NCI-H128 (cell line): ENCODE results near the gene RBM25.
"Not testable (repeated sequence)": the region's sequence is repeated elsewhere in the genome, so short reads cannot be mapped to it uniquely, and the experiment has no call there.

Experiments used
- DNase-seq: peaks from one replicate; lab custom pipeline; 2025; ENCODE audit not compliant: unreplicated experiment; lab: John Stamatoyannopoulos, UW

Gene RBM25

DNA sequence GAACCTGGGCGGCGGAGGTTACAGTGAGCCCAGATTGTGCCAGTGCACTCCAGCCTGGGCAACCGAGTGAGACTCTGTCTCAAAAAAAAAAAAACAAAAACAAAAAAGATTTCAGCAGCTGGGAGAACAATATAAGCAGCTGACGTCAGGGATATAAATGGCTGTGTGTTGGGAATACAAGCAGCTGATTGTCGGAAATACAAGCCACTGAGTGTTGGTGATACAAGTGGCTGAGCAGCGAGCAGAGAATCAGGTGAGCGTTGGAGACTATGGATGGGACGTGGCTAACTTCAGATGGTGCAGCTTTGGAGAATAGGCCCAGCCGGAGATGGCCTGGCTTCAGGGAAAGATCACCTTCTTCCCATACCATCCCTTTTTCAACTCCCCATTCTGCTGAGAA, 109.9 kb downstream of the RBM25 start:
- no peak for DNase-seq

- no peak for DNase-seq
These were observed 110.4 kb downstream of the RBM25 start for GRCh38 chr14:73168691-73169090.

DNA sequence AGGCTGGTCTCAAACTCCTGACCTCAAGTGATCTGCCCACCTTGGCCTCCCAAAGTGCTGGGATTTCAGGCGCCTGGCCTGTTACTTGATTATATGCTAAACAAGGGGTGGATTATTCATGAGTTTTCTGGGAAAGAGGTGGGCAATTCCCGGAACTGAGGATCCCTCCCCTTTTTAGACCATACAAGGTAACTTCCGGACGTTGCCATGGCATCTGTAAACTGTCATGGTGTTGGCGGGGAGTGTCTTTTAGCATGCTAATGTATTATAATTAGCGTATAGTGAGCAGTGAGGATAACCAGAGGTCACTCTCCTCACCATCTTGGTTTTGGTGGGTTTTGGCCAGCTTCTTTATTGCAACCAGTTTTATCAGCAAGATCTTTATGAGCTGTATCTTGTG, 111.5 kb downstream of the RBM25 start:
- DNase-seq: not testable (repeated sequence)

DNA sequence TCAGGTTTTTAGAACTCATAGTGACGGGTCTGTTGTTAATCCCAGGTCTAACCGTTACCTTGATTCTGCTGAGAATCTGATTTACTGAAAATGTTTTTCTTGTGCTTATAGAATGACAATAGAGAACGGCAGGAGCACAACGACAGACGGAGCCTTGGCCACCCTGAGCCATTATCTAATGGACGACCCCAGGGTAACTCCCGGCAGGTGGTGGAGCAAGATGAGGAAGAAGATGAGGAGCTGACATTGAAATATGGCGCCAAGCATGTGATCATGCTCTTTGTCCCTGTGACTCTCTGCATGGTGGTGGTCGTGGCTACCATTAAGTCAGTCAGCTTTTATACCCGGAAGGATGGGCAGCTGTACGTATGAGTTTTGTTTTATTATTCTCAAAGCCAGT, 112.4 kb downstream of the RBM25 start:
- no peak for DNase-seq

- DNase-seq: no peak
These were observed 114.2 kb downstream of the RBM25 start for GRCh38 chr14:73172500-73172899.

DNA sequence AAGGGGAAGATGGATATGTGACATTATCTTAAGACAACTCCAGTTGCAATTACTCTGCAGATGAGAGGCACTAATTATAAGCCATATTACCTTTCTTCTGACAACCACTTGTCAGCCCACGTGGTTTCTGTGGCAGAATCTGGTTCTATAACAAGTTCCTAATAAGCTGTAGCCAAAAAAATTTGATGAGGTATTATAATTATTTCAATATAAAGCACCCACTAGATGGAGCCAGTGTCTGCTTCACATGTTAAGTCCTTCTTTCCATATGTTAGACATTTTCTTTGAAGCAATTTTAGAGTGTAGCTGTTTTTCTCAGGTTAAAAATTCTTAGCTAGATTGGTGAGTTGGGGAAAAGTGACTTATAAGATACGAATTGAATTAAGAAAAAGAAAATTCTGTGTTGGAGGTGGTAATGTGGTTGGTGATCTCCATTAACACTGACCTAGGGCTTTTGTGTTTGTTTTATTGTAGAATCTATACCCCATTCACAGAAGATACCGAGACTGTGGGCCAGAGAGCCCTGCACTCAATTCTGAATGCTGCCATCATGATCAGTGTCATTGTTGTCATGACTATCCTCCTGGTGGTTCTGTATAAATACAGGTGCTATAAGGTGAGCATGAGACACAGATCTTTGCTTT, 114.9 kb downstream of the RBM25 start:
- no peak for DNase-seq
